Lung (tissue), 12 donors: ENCODE results near the gene PRKCE. TPM values are rescaled to one million over a fixed set of nuclear protein-coding genes. Genes with fewer than 3 reads are reported as not detected.

Experiments
- ATAC-seq: fragments of 200-7000 bp; cut with Tn5 transposase; one replicate; pipeline ENCODE4 v1.9.1; 2020; ENCODE audit warnings: moderate number of reproducible peaks; ENCODE audit not compliant: insufficient read depth, low FRiP score
- DNase-seq, 3 donors: peaks; one replicate each; pipeline ENCODE4 v3.0.0-alpha.2; 2013 to 2017
- H3K27ac ChIP-seq, 2 donors: one replicate each; pipeline ENCODE4 v1.5.1; 2013; ENCODE audit warnings: mild to moderate bottlenecking in 2 of 2, moderate library complexity in 2 of 2, control low read depth in 1 of 2, inconsistent platforms in 1 of 2, low read depth in 1 of 2, low read length in 1 of 2
- H3K27me3 ChIP-seq, 3 donors: one replicate each; pipeline ENCODE4 v1.5.1; 2013; ENCODE audit warnings: low read length in 2 of 3; ENCODE audit not compliant: control insufficient read depth in 3 of 3, insufficient read depth in 3 of 3
- H3K36me3 ChIP-seq, 4 donors: one replicate each; pipeline ENCODE4 v1.5.1; 2013; ENCODE audit warnings: low read length in 4 of 4, mild to moderate bottlenecking in 1 of 4, moderate library complexity in 1 of 4; ENCODE audit not compliant: control insufficient read depth in 4 of 4, insufficient read depth in 4 of 4
- H3K4me1 ChIP-seq, 5 donors: one replicate each; pipeline ENCODE4 v1.5.1; 2013; ENCODE audit warnings: low read length in 5 of 5, mild to moderate bottlenecking in 2 of 5, moderate library complexity in 1 of 5; ENCODE audit not compliant: control insufficient read depth in 5 of 5, insufficient read depth in 5 of 5
- H3K4me3 ChIP-seq: one replicate; pipeline ENCODE4 v1.5.1; 2013; ENCODE audit warnings: mild to moderate bottlenecking, control low read depth, moderate library complexity
- H3K9ac ChIP-seq, 2 donors: one replicate each; pipeline ENCODE4 v1.5.1; 2013; ENCODE audit warnings: low read length in 2 of 2, control low read depth in 1 of 2; ENCODE audit not compliant: insufficient read depth in 1 of 2
- H3K9me3 ChIP-seq, 4 donors: one replicate each; pipeline ENCODE4 v1.5.1; 2013; ENCODE audit warnings: low read length in 3 of 4, mild to moderate bottlenecking in 1 of 4, moderate library complexity in 1 of 4; ENCODE audit not compliant: control insufficient read depth in 4 of 4, insufficient read depth in 3 of 4
- CTCF ChIP-seq: IDR thresholded peaks from 2 replicates; pipeline ENCODE4 v1.5.1; 2012; ENCODE audit warnings: mild to moderate bottlenecking; ENCODE audit errors: control extremely low read depth, extremely low read depth
- WGBS, 2 donors: extraction: QIAGEN DNeasy Blood & Tissue Kit; methylation state at CpG; one replicate each; pipeline ENCODE4 v1.1.7; 2013; 5-methylcytosine and 5-hydroxymethylcytosine counted together
- polyA plus RNA-seq, 2 donors: library from polyadenylated mRNA; stranded (reverse); fragments of 200-250 nt; gene quantifications; one replicate each; pipeline ENCODE4 v1.2.1, GENCODE V29; 2013
- total RNA-seq, 2 donors: library from RNA; depleted of rRNA in 1 of 2; stranded (reverse); fragments of >200 nt in 1 of 2; gene quantifications; one replicate each; pipeline ENCODE4 v1.2.1, GENCODE V29; 2014 to 2021
- donor health status: control.
- donor health status: control.
- donor health status: Bipolar disorder and iron deficiency.
- donor health status: healthy.
- donor health status: DM: yes; HTN: yes; CAD: no.

PRKCE gene
- total and polyA plus RNA-seq, 4 donors, result 12.5 to 82.2 (median 32.1) TPM

GRCh38 chr2:46116150-46116549, 464.7 kb downstream of the PRKCE start:
- no peak overlapping the region for H3K4me3 ChIP-seq
- H3K9me3 ChIP-seq, result no peaks in the 10 kb centered on the region
- H3K36me3 ChIP-seq, result peaks cover 0 to 7% (median 2%) of the 10 kb centered on the region in 4 donors
- H3K4me1 ChIP-seq, result peaks cover 6 to 25% (median 13%) of the 10 kb centered on the region in 5 donors
- peak overlapping the region; percentile 47 to 61 for H3K27ac ChIP-seq
- no peak for TF ChIP-seq CTCF
- H3K9ac ChIP-seq, result no peak overlapping the region
- ATAC-seq (no peak), DNase-seq (peak in 1 of 3 donors; percentile 38)
- no peaks in the 10 kb centered on the region for H3K27me3 ChIP-seq
- 57 to 69% methylated on average over 2 of the region's 2 CpGs for WGBS, 2 donors

GRCh38 chr2:46116553-46116991, 465.1 kb downstream of the PRKCE start:
- no peaks in the 10 kb centered on the region for H3K27me3 ChIP-seq
- WGBS, 2 donors, result 69 to 72% methylated on average over 5 of the region's 5 CpGs
- peaks cover 6 to 25% (median 13%) of the 10 kb centered on the region in 5 donors for H3K4me1 ChIP-seq
- H3K27ac ChIP-seq, result peak overlapping the region; percentile 47 to 61
- no peak for ATAC-seq
- no peak overlapping the region for H3K4me3 ChIP-seq
- H3K36me3 ChIP-seq, result peaks cover 0 to 5% (median 2%) of the 10 kb centered on the region in 4 donors
- no peak overlapping the region for H3K9ac ChIP-seq
- no peak for TF ChIP-seq CTCF
- H3K9me3 ChIP-seq, result no peaks in the 10 kb centered on the region
- peak in 1 of 3 donors; percentile 22 for DNase-seq

- DNase-seq (no peak), ATAC-seq (no peak)
- WGBS, 2 donors, result 91 to 97% methylated on average over 2 of the region's 2 CpGs
- peaks cover 6 to 25% (median 14%) of the 10 kb centered on the region in 5 donors for H3K4me1 ChIP-seq
- no peaks in the 10 kb centered on the region for H3K27me3 ChIP-seq
- H3K36me3 ChIP-seq, result peaks cover 0 to 5% (median 0%) of the 10 kb centered on the region in 4 donors
- H3K9ac ChIP-seq, result no peak overlapping the region
- H3K27ac ChIP-seq, result peak overlapping the region in 1 of 2 donors; percentile 83
- no peak overlapping the region for H3K4me3 ChIP-seq
- H3K9me3 ChIP-seq, result no peaks in the 10 kb centered on the region
- TF ChIP-seq CTCF, result no peak
Observed at GRCh38 chr2:46117379-46117778, 465.9 kb downstream of the PRKCE start.

- ATAC-seq, result no peak
- Histone ChIP-seq H3K9ac (no peak overlapping the region), H3K4me3 (no peak overlapping the region), H3K9me3 (no peaks in the 10 kb centered on the region), H3K36me3 (peaks cover 0 to 5% (median 0%) of the 10 kb centered on the region in 4 donors), H3K27me3 (no peaks in the 10 kb centered on the region), H3K27ac (peak overlapping the region in 1 of 2 donors; percentile 83), H3K4me1 (peaks cover 6 to 25% (median 16%) of the 10 kb centered on the region in 5 donors)
- WGBS, 2 donors, result 80 to 81% methylated on average over 3 of the region's 3 CpGs
- TF ChIP-seq CTCF, result no peak
- no peak for DNase-seq
Observed at GRCh38 chr2:46117994-46118393, 466.5 kb downstream of the PRKCE start.
